ENCODE data around the gene PLA2G2D.

The PLA2G2D gene

GRCh38 chr1:20152599-20152930 is 33.2 kb upstream of the PLA2G2D start:
- Histone ChIP-seq H3K79me2 (ENCODE audit: insufficient read depth, low read length) (no peaks in the 10 kb centered on the region), H3K9ac (ENCODE audit: low read length) (no peak overlapping the region), H3K27ac (ENCODE audit: low read depth, low read length) (no peak overlapping the region), H3K27me3 (ENCODE audit: low read length) (no peaks in the 10 kb centered on the region), H2AFZ (ENCODE audit: low read depth, low read length, severe bottlenecking) (no peak overlapping the region), H3K9me3 (ENCODE audit: insufficient read depth, low read length) (no peaks in the 10 kb centered on the region), H3K9me2 (replicated peaks; ENCODE audit: insufficient read depth, low read length) (no peaks in the 10 kb centered on the region), H3K4me3 (ENCODE audit: insufficient read depth, low read length, poor library complexity, severe bottlenecking) (no peak overlapping the region), H3F3A (ENCODE audit: insufficient read depth) (no peaks in the 10 kb centered on the region), H3K36me3 (ENCODE audit: low read length) (no peaks in the 10 kb centered on the region), H3K4me2 (ENCODE audit: low read depth, low read length, poor library complexity, severe bottlenecking) (no peak overlapping the region), H4K20me1 (ENCODE audit: low read depth, low read length) (no peaks in the 10 kb centered on the region)
- no peak for TF ChIP-seq EZH2phosphoT487 (conservative IDR thresholded peaks at IDR 0.05; ENCODE audit: low read length)
- TF ChIP-seq CTCF (IDR thresholded peaks at IDR 0.05; ENCODE audit: insufficient read depth, low read length, poor library complexity, severe bottlenecking) = peak; percentile 27

GRCh38 chr1:20151906-20152598 is 32.7 kb upstream of the PLA2G2D start:
- peak overlapping the region; percentile 86 for H2AFZ ChIP-seq (ENCODE audit: low read depth, low read length, severe bottlenecking)
- H3K27ac ChIP-seq (ENCODE audit: low read depth, low read length) = no peak overlapping the region
- no peak overlapping the region for H3K4me3 ChIP-seq (ENCODE audit: insufficient read depth, low read length, poor library complexity, severe bottlenecking)
- no peaks in the 10 kb centered on the region for H3K9me3 ChIP-seq (ENCODE audit: insufficient read depth, low read length)
- no peaks in the 10 kb centered on the region for H3F3A ChIP-seq (ENCODE audit: insufficient read depth)
- peak overlapping the region; percentile 44 for H3K4me2 ChIP-seq (ENCODE audit: low read depth, low read length, poor library complexity, severe bottlenecking)
- H3K79me2 ChIP-seq (ENCODE audit: insufficient read depth, low read length) = no peaks in the 10 kb centered on the region
- H3K27me3 ChIP-seq (ENCODE audit: low read length) = no peaks in the 10 kb centered on the region
- no peaks in the 10 kb centered on the region for H4K20me1 ChIP-seq (ENCODE audit: low read depth, low read length)
- peak; percentile 78 for TF ChIP-seq CTCF (IDR thresholded peaks at IDR 0.05; ENCODE audit: insufficient read depth, low read length, poor library complexity, severe bottlenecking)
- no peak for TF ChIP-seq EZH2phosphoT487 (conservative IDR thresholded peaks at IDR 0.05; ENCODE audit: low read length)
- peak overlapping the region; percentile 41; the same call in 1 of the 2 replicates for H3K9ac ChIP-seq (ENCODE audit: low read length)
- no peaks in the 10 kb centered on the region for H3K36me3 ChIP-seq (ENCODE audit: low read length)
- H3K9me2 ChIP-seq (replicated peaks; ENCODE audit: insufficient read depth, low read length) = no peaks in the 10 kb centered on the region

DNA sequence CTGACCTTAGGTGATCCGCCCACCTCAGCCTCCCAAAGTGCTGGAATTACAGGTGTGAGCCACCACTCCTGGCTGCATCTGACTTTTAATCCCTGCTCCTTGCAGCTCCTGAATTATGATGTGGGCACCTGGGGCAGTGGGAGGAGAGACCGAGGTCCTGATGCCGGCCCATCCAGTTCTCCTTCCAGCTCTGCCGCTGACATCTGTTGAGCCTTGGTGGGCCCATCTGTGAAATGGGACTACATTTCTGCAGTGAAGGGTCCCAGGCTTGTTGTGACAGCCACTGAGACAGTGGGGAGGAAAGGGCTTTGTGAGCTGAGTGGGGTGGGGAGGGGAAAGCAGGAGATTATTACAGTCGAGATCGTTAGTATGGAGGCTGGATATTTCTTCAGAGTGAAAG is 31.6 kb upstream of the PLA2G2D start:
- no peak overlapping the region for H3K9ac ChIP-seq (ENCODE audit: low read length)
- H3K4me2 ChIP-seq (ENCODE audit: low read depth, low read length, poor library complexity, severe bottlenecking) = no peak overlapping the region
- no peaks in the 10 kb centered on the region for H3K79me2 ChIP-seq (ENCODE audit: insufficient read depth, low read length)
- no peaks in the 10 kb centered on the region for H3K9me3 ChIP-seq (ENCODE audit: insufficient read depth, low read length)
- H2AFZ ChIP-seq (ENCODE audit: low read depth, low read length, severe bottlenecking) = no peak overlapping the region
- H3K4me3 ChIP-seq (ENCODE audit: insufficient read depth, low read length, poor library complexity, severe bottlenecking) = no peak overlapping the region
- H3K36me3 ChIP-seq (ENCODE audit: low read length) = no peaks in the 10 kb centered on the region
- no peak for TF ChIP-seq CTCF (IDR thresholded peaks at IDR 0.05; ENCODE audit: insufficient read depth, low read length, poor library complexity, severe bottlenecking)
- H3F3A ChIP-seq (ENCODE audit: insufficient read depth) = no peaks in the 10 kb centered on the region
- no peaks in the 10 kb centered on the region for H3K27me3 ChIP-seq (ENCODE audit: low read length)
- H3K27ac ChIP-seq (ENCODE audit: low read depth, low read length) = no peak overlapping the region
- H4K20me1 ChIP-seq (ENCODE audit: low read depth, low read length) = no peaks in the 10 kb centered on the region
- no peaks in the 10 kb centered on the region for H3K9me2 ChIP-seq (replicated peaks; ENCODE audit: insufficient read depth, low read length)

Measured in SU-DHL-6 (cell line).